H9 (cell line): Measurements from ENCODE around the gene TM2D1. TPM values are rescaled to one million over a fixed set of nuclear protein-coding genes. Genes with fewer than 3 reads are reported as not detected.

Experiments
- DNase-seq: peaks from one replicate; pipeline ENCODE4 v3.0.0-alpha.2; 2017
- H2AFZ ChIP-seq: one replicate; pipeline ENCODE4 v1.6.1; 2013; ENCODE audit warnings: mild to moderate bottlenecking, low read length, control low read depth, moderate library complexity
- H2AK5ac ChIP-seq: 2 replicates; pipeline ENCODE4 v1.6.1; 2013; ENCODE audit warnings: low read length, control low read depth, mixed read lengths; ENCODE audit not compliant: insufficient read length
- H2BK120ac ChIP-seq: one replicate; pipeline ENCODE4 v1.6.1; 2013; ENCODE audit warnings: low read depth, mild to moderate bottlenecking, low read length, control low read depth, inconsistent platforms; ENCODE audit not compliant: poor library complexity, severe bottlenecking
- H2BK12ac ChIP-seq: 2 replicates; pipeline ENCODE4 v1.6.1; 2013; ENCODE audit warnings: low read length, control low read depth, mixed read lengths, low read depth; ENCODE audit not compliant: insufficient read length
- H2BK15ac ChIP-seq: 2 replicates; pipeline ENCODE4 v1.6.1; 2013; ENCODE audit warnings: low read depth, low read length, control low read depth
- H2BK20ac ChIP-seq: one replicate; pipeline ENCODE4 v1.6.1; 2013; ENCODE audit warnings: low read depth, mild to moderate bottlenecking, low read length, control low read depth, inconsistent platforms; ENCODE audit not compliant: poor library complexity, severe bottlenecking
- H2BK5ac ChIP-seq: 2 replicates; pipeline ENCODE4 v1.6.1; 2013; ENCODE audit warnings: low read length, control low read depth, mixed read lengths; ENCODE audit not compliant: insufficient read length
- H3K14ac ChIP-seq: 2 replicates; pipeline ENCODE4 v1.6.1; 2013; ENCODE audit warnings: low read length, control low read depth; ENCODE audit not compliant: insufficient read depth
- H3K18ac ChIP-seq: 2 replicates; pipeline ENCODE4 v1.6.1; 2013; ENCODE audit warnings: low read depth, mild to moderate bottlenecking, mixed read lengths, low read length, control low read depth; ENCODE audit not compliant: insufficient read length
- H3K23ac ChIP-seq: 2 replicates; pipeline ENCODE4 v1.6.1; 2013; ENCODE audit warnings: low read length, control low read depth, mixed read lengths, low read depth; ENCODE audit not compliant: insufficient read length
- H3K23me2 ChIP-seq: 2 replicates; pipeline ENCODE4 v1.6.1; 2013; ENCODE audit warnings: low read depth, mild to moderate bottlenecking, mixed read lengths, low read length, control low read depth; ENCODE audit not compliant: insufficient read length, poor library complexity, severe bottlenecking
- H3K27ac ChIP-seq: 2 replicates; pipeline ENCODE4 v1.5.1; 2013; ENCODE audit warnings: low read length, control low read depth, mixed read lengths, low read depth; ENCODE audit not compliant: insufficient read length
- H3K27me3 ChIP-seq: 2 replicates; pipeline ENCODE4 v1.6.1; 2013; ENCODE audit warnings: low read length, control low read depth, inconsistent platforms; ENCODE audit not compliant: insufficient read depth
- H3K4ac ChIP-seq: 2 replicates; pipeline ENCODE4 v1.6.1; 2013; ENCODE audit warnings: low read depth, mild to moderate bottlenecking, control low read depth, inconsistent platforms, low read length, moderate library complexity
- H3K4me1 ChIP-seq: 2 replicates; pipeline ENCODE4 v1.6.1; 2013; ENCODE audit warnings: low read length, control low read depth, inconsistent platforms; ENCODE audit not compliant: insufficient read depth
- H3K4me2 ChIP-seq: 2 replicates; pipeline ENCODE4 v1.6.1; 2013; ENCODE audit warnings: low read length, control low read depth, mixed read lengths; ENCODE audit not compliant: insufficient read length, insufficient read depth
- H3K56ac ChIP-seq: 2 replicates; pipeline ENCODE4 v1.6.1; 2013; ENCODE audit warnings: low read depth, mild to moderate bottlenecking, mixed read lengths, low read length, control low read depth; ENCODE audit not compliant: insufficient read length
- H3K79me1 ChIP-seq: 2 replicates; pipeline ENCODE4 v1.6.1; 2013; ENCODE audit warnings: low read depth, mild to moderate bottlenecking, moderate library complexity, low read length, control low read depth, inconsistent platforms; ENCODE audit not compliant: insufficient read depth, poor library complexity, severe bottlenecking
- H3K79me2 ChIP-seq: 2 replicates; pipeline ENCODE4 v1.6.1; 2013; ENCODE audit warnings: low read length, control low read depth, inconsistent platforms; ENCODE audit not compliant: insufficient read depth
- H3K9ac ChIP-seq: 2 replicates; pipeline ENCODE4 v1.6.1; 2013; ENCODE audit warnings: low read length, control low read depth, mixed read lengths; ENCODE audit not compliant: insufficient read length; ENCODE audit errors: extremely low read depth
- H3K9me3 ChIP-seq: one replicate; pipeline ENCODE4 v1.6.1; 2013; ENCODE audit warnings: low read depth, low read length, inconsistent platforms; ENCODE audit not compliant: control insufficient read depth
- H3T11ph ChIP-seq: one replicate; pipeline ENCODE4 v1.6.1; 2013; ENCODE audit warnings: mild to moderate bottlenecking, low read length, control low read depth, inconsistent platforms
- H4K20me1 ChIP-seq: one replicate; pipeline ENCODE4 v1.6.1; 2013; ENCODE audit not compliant: control insufficient read depth, insufficient read length, insufficient read depth
- H4K5ac ChIP-seq: 2 replicates; pipeline ENCODE4 v1.6.1; 2013; ENCODE audit warnings: low read depth, mild to moderate bottlenecking, mixed read lengths, low read length, control low read depth; ENCODE audit not compliant: insufficient read length
- H4K8ac ChIP-seq: replicated peaks from 2 replicates; pipeline ENCODE4 v1.6.1; 2013; ENCODE audit warnings: low read length, control low read depth, mixed read lengths, low read depth; ENCODE audit not compliant: insufficient read length
- H4K91ac ChIP-seq: 2 replicates; pipeline ENCODE4 v1.6.1; 2013; ENCODE audit warnings: low read depth, mild to moderate bottlenecking, moderate library complexity, mixed read lengths, low read length, control low read depth; ENCODE audit not compliant: insufficient read length
- H3K27ac Mint-ChIP-seq, 3 experiments: 2 replicates in 2 of 3; 3 replicates in 1 of 3; pipeline ENCODE4 v1.8.0; 2020 to 2021; ENCODE audit warnings: mixed read lengths in 3 of 3, mild to moderate bottlenecking in 1 of 3, moderate library complexity in 1 of 3
- H3K27me3 Mint-ChIP-seq: 2 replicates; pipeline ENCODE4 v1.8.0; 2021; ENCODE audit warnings: low read depth, mild to moderate bottlenecking, moderate library complexity, mixed read lengths
- H3K36me3 Mint-ChIP-seq, 3 experiments: 2 replicates in 2 of 3; 3 replicates in 1 of 3; pipeline ENCODE4 v1.8.0; 2020 to 2021; ENCODE audit warnings: low read depth in 3 of 3, mixed read lengths in 3 of 3; ENCODE audit not compliant: insufficient read depth in 1 of 3
- H3K4me1 Mint-ChIP-seq, 2 experiments: 2 replicates each; pipeline ENCODE4 v1.8.0; 2020; ENCODE audit warnings: mixed read lengths in 2 of 2
- H3K4me3 Mint-ChIP-seq, 2 experiments: 2 replicates in 1 of 2; 3 replicates in 1 of 2; pipeline ENCODE4 v1.8.0; 2020 to 2021; ENCODE audit warnings: mild to moderate bottlenecking in 2 of 2, mixed read lengths in 2 of 2, moderate library complexity in 1 of 2
- H3K9me3 Mint-ChIP-seq, 2 experiments: 2 replicates in 1 of 2; 3 replicates in 1 of 2; pipeline ENCODE4 v1.8.0; 2020; ENCODE audit warnings: mild to moderate bottlenecking in 2 of 2, mixed read lengths in 2 of 2, moderate library complexity in 1 of 2
- WGBS: extraction: QIAGEN DNeasy Blood & Tissue Kit; methylation state at CpG from one replicate; pipeline ENCODE4 v1.1.7; 2013; ENCODE audit warnings: missing lambda C conversion rate, low lambda C conversion rate, mixed read lengths; ENCODE audit not compliant: insufficient read length; ENCODE audit errors: extremely low coverage; 5-methylcytosine and 5-hydroxymethylcytosine counted together
- total RNA-seq: library from RNA; stranded (reverse); gene quantifications from 2 replicates; pipeline ENCODE4 v1.2.1, GENCODE V29; 2021
- TF ChIP-seq, protein P1 (sequence below): fragments of 200-600 bp; sonication (generic); conservative IDR thresholded peaks from 3 replicates; pipeline ENCODE4 v1.8.0; 2021; ENCODE audit warnings: antibody characterized with exemption, mild to moderate bottlenecking

The TM2D1 gene
- total RNA-seq, 1 experiment from 2014 or later, result 20.3 TPM

- Histone ChIP-seq H3K56ac (no peak overlapping the region), H3K4ac (no peak overlapping the region), H2BK120ac (no peak overlapping the region), H2BK20ac (no peak overlapping the region), H3K9ac (no peak overlapping the region), H2BK5ac (no peak overlapping the region), H4K91ac (no peak overlapping the region), H3K27ac (no peak overlapping the region), H3T11ph (no peak overlapping the region), H3K23me2 (no peaks in the 10 kb centered on the region), H3K14ac (no peak overlapping the region), H3K4me2 (no peak overlapping the region), H2AFZ (no peak overlapping the region), H4K5ac (no peak overlapping the region), H3K18ac (no peak overlapping the region), H3K79me1 (no peaks in the 10 kb centered on the region), H3K23ac (no peak overlapping the region), H2BK12ac (no peak overlapping the region), H2AK5ac (no peak overlapping the region), H3K79me2 (no peaks in the 10 kb centered on the region), H3K27me3 (no peaks in the 10 kb centered on the region), H3K4me1 (peaks cover 2% of the 10 kb centered on the region; the same call in 1 of the 2 replicates), H3K9me3 (no peaks in the 10 kb centered on the region), H4K20me1 (no peaks in the 10 kb centered on the region), H4K8ac (no peak overlapping the region), H2BK15ac (no peak overlapping the region)
- Mint-ChIP-seq H3K4me1 (peaks cover 27 to 31% of the 10 kb centered on the region in 2 experiments), H3K27ac (peak overlapping the region in 1 of 3 experiments; percentile 31; a peak in 1 of 7 replicates), H3K36me3 (no peaks in the 10 kb centered on the region), H3K4me3 (no peak overlapping the region), H3K27me3 (peaks cover 16% of the 10 kb centered on the region), H3K9me3 (no peaks in the 10 kb centered on the region)
- no peak for DNase-seq
- TF ChIP-seq, protein P1, sequence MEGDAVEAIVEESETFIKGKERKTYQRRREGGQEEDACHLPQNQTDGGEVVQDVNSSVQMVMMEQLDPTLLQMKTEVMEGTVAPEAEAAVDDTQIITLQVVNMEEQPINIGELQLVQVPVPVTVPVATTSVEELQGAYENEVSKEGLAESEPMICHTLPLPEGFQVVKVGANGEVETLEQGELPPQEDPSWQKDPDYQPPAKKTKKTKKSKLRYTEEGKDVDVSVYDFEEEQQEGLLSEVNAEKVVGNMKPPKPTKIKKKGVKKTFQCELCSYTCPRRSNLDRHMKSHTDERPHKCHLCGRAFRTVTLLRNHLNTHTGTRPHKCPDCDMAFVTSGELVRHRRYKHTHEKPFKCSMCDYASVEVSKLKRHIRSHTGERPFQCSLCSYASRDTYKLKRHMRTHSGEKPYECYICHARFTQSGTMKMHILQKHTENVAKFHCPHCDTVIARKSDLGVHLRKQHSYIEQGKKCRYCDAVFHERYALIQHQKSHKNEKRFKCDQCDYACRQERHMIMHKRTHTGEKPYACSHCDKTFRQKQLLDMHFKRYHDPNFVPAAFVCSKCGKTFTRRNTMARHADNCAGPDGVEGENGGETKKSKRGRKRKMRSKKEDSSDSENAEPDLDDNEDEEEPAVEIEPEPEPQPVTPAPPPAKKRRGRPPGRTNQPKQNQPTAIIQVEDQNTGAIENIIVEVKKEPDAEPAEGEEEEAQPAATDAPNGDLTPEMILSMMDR, result no peak
- WGBS, result no CpG with 5 or more reads among the region's 22 CpGs
Measured at GRCh38 chr1:61640531-61641530, 84.1 kb downstream of the TM2D1 start.
